ENCODE results near the gene GRIK2. TPM values are rescaled to one million over a fixed set of nuclear protein-coding genes. Genes with fewer than 3 reads are reported as not detected.

GRIK2 gene
- total RNA-seq, 1 donor from 2014 or later = 2.5 TPM

DNA sequence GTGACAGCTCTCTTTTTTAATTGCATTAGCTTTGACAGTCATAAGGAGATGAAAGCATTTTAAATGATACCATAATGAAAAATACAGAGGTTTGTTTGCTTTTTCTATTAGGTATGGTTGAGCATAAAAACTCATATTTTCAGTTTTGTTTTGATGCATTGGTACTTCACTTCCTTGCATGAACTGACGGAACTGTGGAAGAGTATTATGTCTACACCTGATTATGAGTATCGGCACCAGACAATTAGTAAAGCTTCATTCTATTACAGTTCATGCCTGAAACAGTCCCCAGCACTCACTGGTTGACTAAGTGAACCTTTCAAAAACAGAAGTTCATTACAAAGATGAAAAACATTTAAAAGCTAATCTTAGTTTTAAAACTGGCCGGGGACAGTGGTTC is 593.0 kb downstream of the GRIK2 start:
- Histone ChIP-seq H3K4me3 (ENCODE audit: insufficient read depth, low read depth, low read length) (no peak overlapping the region), H3K4me2 (ENCODE audit: low read length) (no peak overlapping the region), H3K36me3 (ENCODE audit: insufficient read depth, low read length) (no peaks in the 10 kb centered on the region), H3K27ac (ENCODE audit: low read depth, low read length) (no peak overlapping the region), H2AFZ (ENCODE audit: low read depth, low read length) (no peak overlapping the region), H3K9ac (ENCODE audit: low read length) (no peak overlapping the region), H3K79me2 (ENCODE audit: insufficient read depth, low read length) (no peaks in the 10 kb centered on the region), H3K27me3 (ENCODE audit: insufficient read depth, low read length) (no peaks in the 10 kb centered on the region), H3K4me1 (ENCODE audit: insufficient read depth, low read length) (no peaks in the 10 kb centered on the region), H3K9me3 (ENCODE audit: insufficient read depth, low read depth, low read length) (no peaks in the 10 kb centered on the region), H4K20me1 (ENCODE audit: insufficient read depth, low read length) (no peaks in the 10 kb centered on the region)
- FAIRE-seq = no peak
- no peaks in the 10 kb centered on the region for H3K9me3 Mint-ChIP-seq (ENCODE audit: unreplicated experiment)
- H3K27me3 Mint-ChIP-seq (ENCODE audit: low read depth, unreplicated experiment) = no peaks in the 10 kb centered on the region
- no peak overlapping the region for H3K4me3 Mint-ChIP-seq (ENCODE audit: unreplicated experiment)
- no peaks in the 10 kb centered on the region for H3K36me3 Mint-ChIP-seq (ENCODE audit: low read depth, unreplicated experiment)
- no peak for DNase-seq (ENCODE audit: low read depth)
- H3K4me1 Mint-ChIP-seq (ENCODE audit: low read depth, unreplicated experiment) = no peaks in the 10 kb centered on the region
- H3K27ac Mint-ChIP-seq (ENCODE audit: unreplicated experiment) = no peak overlapping the region
- TF ChIP-seq, protein P1, sequence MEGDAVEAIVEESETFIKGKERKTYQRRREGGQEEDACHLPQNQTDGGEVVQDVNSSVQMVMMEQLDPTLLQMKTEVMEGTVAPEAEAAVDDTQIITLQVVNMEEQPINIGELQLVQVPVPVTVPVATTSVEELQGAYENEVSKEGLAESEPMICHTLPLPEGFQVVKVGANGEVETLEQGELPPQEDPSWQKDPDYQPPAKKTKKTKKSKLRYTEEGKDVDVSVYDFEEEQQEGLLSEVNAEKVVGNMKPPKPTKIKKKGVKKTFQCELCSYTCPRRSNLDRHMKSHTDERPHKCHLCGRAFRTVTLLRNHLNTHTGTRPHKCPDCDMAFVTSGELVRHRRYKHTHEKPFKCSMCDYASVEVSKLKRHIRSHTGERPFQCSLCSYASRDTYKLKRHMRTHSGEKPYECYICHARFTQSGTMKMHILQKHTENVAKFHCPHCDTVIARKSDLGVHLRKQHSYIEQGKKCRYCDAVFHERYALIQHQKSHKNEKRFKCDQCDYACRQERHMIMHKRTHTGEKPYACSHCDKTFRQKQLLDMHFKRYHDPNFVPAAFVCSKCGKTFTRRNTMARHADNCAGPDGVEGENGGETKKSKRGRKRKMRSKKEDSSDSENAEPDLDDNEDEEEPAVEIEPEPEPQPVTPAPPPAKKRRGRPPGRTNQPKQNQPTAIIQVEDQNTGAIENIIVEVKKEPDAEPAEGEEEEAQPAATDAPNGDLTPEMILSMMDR (IDR thresholded peaks at IDR 0.05; ENCODE audit: insufficient read depth, low read depth, low read length) = no peak
- no peak for TF ChIP-seq EZH2 (IDR thresholded peaks at IDR 0.05; ENCODE audit: insufficient read depth, low read length)

DNA sequence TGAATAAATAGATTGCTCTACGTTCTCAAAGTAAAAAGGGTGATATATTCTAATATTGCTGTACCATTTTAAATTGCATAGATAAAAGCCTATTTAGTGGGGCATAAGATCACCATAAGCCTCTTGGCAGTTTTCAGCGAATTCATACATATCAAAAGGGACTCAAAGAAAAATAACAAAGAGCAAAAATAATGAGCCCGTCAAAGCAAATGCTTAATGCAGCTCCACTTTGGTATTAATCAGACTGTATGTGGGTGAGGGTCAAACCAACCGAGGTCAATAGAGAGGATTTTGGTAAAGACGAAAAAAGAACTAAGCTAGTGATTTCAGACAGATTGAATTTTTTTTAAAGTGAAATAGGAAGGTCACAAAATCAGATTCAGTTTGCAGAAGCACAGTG is 598.8 kb downstream of the GRIK2 start:
- no peaks in the 10 kb centered on the region for H3K27me3 ChIP-seq (ENCODE audit: insufficient read depth, low read length)
- no peak for DNase-seq (ENCODE audit: low read depth)
- FAIRE-seq = no peak

DNA sequence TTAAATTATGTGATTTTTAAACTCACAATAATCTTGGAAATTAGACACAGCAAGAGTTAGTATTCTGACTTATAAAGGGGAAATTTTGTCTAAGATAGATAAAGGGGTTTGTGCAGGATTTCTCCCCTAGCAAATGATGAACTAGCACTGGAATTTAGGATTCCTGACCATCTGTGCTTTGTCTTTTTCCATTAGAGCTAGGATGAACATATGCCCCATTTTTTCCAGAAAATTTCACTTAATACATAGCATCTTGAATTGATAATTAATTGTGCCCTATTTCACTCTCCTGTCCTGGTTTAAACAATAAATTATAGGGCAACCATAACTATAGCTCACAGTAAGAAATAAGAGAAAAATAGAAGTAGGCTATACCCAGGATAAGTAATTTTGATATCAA is 601.0 kb downstream of the GRIK2 start:
- Histone ChIP-seq H2AFZ (ENCODE audit: low read depth, low read length) (no peak overlapping the region), H3K4me1 (ENCODE audit: insufficient read depth, low read length) (no peaks in the 10 kb centered on the region), H3K4me2 (ENCODE audit: low read length) (no peak overlapping the region), H3K9me3 (ENCODE audit: insufficient read depth, low read depth, low read length) (no peaks in the 10 kb centered on the region), H3K4me3 (ENCODE audit: insufficient read depth, low read depth, low read length) (no peak overlapping the region), H3K36me3 (ENCODE audit: insufficient read depth, low read length) (no peaks in the 10 kb centered on the region), H3K79me2 (ENCODE audit: insufficient read depth, low read length) (no peaks in the 10 kb centered on the region), H3K9ac (ENCODE audit: low read length) (no peak overlapping the region), H3K27me3 (ENCODE audit: insufficient read depth, low read length) (no peaks in the 10 kb centered on the region), H3K27ac (ENCODE audit: low read depth, low read length) (no peak overlapping the region), H4K20me1 (ENCODE audit: insufficient read depth, low read length) (no peaks in the 10 kb centered on the region)
- H3K4me3 Mint-ChIP-seq (ENCODE audit: unreplicated experiment) = no peak overlapping the region
- TF ChIP-seq EZH2 (IDR thresholded peaks at IDR 0.05; ENCODE audit: insufficient read depth, low read length) = no peak
- TF ChIP-seq, protein P1 (IDR thresholded peaks at IDR 0.05; ENCODE audit: insufficient read depth, low read depth, low read length) = no peak
- FAIRE-seq (no peak), DNase-seq (ENCODE audit: low read depth) (no peak)
- H3K4me1 Mint-ChIP-seq (ENCODE audit: low read depth, unreplicated experiment) = no peaks in the 10 kb centered on the region
- no peaks in the 10 kb centered on the region for H3K27me3 Mint-ChIP-seq (ENCODE audit: low read depth, unreplicated experiment)
- H3K27ac Mint-ChIP-seq (ENCODE audit: unreplicated experiment) = no peak overlapping the region
- H3K9me3 Mint-ChIP-seq (ENCODE audit: unreplicated experiment) = no peaks in the 10 kb centered on the region
- H3K36me3 Mint-ChIP-seq (ENCODE audit: low read depth, unreplicated experiment) = no peaks in the 10 kb centered on the region

More for the DNA sequence above, 598.8 kb downstream of the GRIK2 start:
- Histone ChIP-seq H2AFZ (ENCODE audit: low read depth, low read length) (no peak overlapping the region), H3K9ac (ENCODE audit: low read length) (no peak overlapping the region), H3K4me2 (ENCODE audit: low read length) (no peak overlapping the region), H3K4me3 (ENCODE audit: insufficient read depth, low read depth, low read length) (no peak overlapping the region), H3K9me3 (ENCODE audit: insufficient read depth, low read depth, low read length) (no peaks in the 10 kb centered on the region), H3K4me1 (ENCODE audit: insufficient read depth, low read length) (no peaks in the 10 kb centered on the region), H4K20me1 (ENCODE audit: insufficient read depth, low read length) (no peaks in the 10 kb centered on the region), H3K79me2 (ENCODE audit: insufficient read depth, low read length) (no peaks in the 10 kb centered on the region), H3K36me3 (ENCODE audit: insufficient read depth, low read length) (no peaks in the 10 kb centered on the region), H3K27ac (ENCODE audit: low read depth, low read length) (no peak overlapping the region)
- Mint-ChIP-seq H3K36me3 (ENCODE audit: low read depth, unreplicated experiment) (no peaks in the 10 kb centered on the region), H3K27me3 (ENCODE audit: low read depth, unreplicated experiment) (no peaks in the 10 kb centered on the region), H3K4me1 (ENCODE audit: low read depth, unreplicated experiment) (no peaks in the 10 kb centered on the region), H3K4me3 (ENCODE audit: unreplicated experiment) (no peak overlapping the region), H3K27ac (ENCODE audit: unreplicated experiment) (no peak overlapping the region), H3K9me3 (ENCODE audit: unreplicated experiment) (no peaks in the 10 kb centered on the region)
- no peak for TF ChIP-seq EZH2 (IDR thresholded peaks at IDR 0.05; ENCODE audit: insufficient read depth, low read length)
- TF ChIP-seq, protein P1 (IDR thresholded peaks at IDR 0.05; ENCODE audit: insufficient read depth, low read depth, low read length) = no peak
